Endodermal cell (in vitro differentiated cells): ENCODE data around the gene PNO1. TPM values are rescaled to one million over a fixed set of nuclear protein-coding genes. Genes with fewer than 3 reads are reported as not detected.

Source experiments
- DNase-seq: peaks from one replicate; pipeline ENCODE4 v3.0.0-alpha.2; 2017
- H3K27ac ChIP-seq: 2 replicates; pipeline ENCODE4 v1.5.1; 2013; ENCODE audit warnings: mild to moderate bottlenecking, low read depth, low read length, moderate library complexity
- H3K27me3 ChIP-seq: 2 replicates; pipeline ENCODE4 v1.6.1; 2013; ENCODE audit warnings: mild to moderate bottlenecking, low read length, moderate library complexity; ENCODE audit not compliant: insufficient read depth, control insufficient read depth, poor library complexity, severe bottlenecking
- H3K36me3 ChIP-seq: 2 replicates; pipeline ENCODE4 v1.7.0; 2013; ENCODE audit warnings: mild to moderate bottlenecking, low read length, moderate library complexity; ENCODE audit not compliant: control insufficient read depth, insufficient read depth
- H3K4me1 ChIP-seq: one replicate; pipeline ENCODE4 v1.7.0; 2013; ENCODE audit warnings: low read length; ENCODE audit not compliant: control insufficient read depth, insufficient read depth
- H3K4me3 ChIP-seq: 2 replicates; pipeline ENCODE4 v1.5.1; 2013; ENCODE audit warnings: mild to moderate bottlenecking, low read length, moderate library complexity
- H3K9ac ChIP-seq: 2 replicates; pipeline ENCODE4 v1.6.1; 2013; ENCODE audit warnings: mild to moderate bottlenecking, low read length, moderate library complexity; ENCODE audit not compliant: poor library complexity, severe bottlenecking; ENCODE audit errors: extremely low read depth
- H3K9me3 ChIP-seq: 2 replicates; pipeline ENCODE4 v1.6.1; 2013; ENCODE audit warnings: mild to moderate bottlenecking, low read length, moderate library complexity; ENCODE audit not compliant: control insufficient read depth
- H3K27ac Mint-ChIP-seq: 2 replicates; pipeline ENCODE4 v1.8.0; 2020; ENCODE audit warnings: mixed read lengths
- H3K27me3 Mint-ChIP-seq: 2 replicates; pipeline ENCODE4 v1.8.0; 2021; ENCODE audit warnings: mild to moderate bottlenecking, mixed read lengths; ENCODE audit not compliant: insufficient read depth
- H3K36me3 Mint-ChIP-seq: 2 replicates; pipeline ENCODE4 v1.8.0; 2020; ENCODE audit warnings: low read depth, mixed read lengths
- H3K4me1 Mint-ChIP-seq: 2 replicates; pipeline ENCODE4 v1.8.0; 2020; ENCODE audit warnings: mixed read lengths
- H3K4me3 Mint-ChIP-seq: 2 replicates; pipeline ENCODE4 v1.8.0; 2020; ENCODE audit warnings: mild to moderate bottlenecking, moderate library complexity, mixed read lengths
- H3K9me3 Mint-ChIP-seq: 2 replicates; pipeline ENCODE4 v1.8.0; 2020; ENCODE audit warnings: mild to moderate bottlenecking, mixed read lengths
- WGBS, 2 experiments: methylation state at CpG; one replicate each; pipeline versions ENCODE4 v1.1.5 to v1.1.7; 2013; ENCODE audit warnings: missing lambda C conversion rate in 2 of 2, mixed read lengths in 1 of 2; ENCODE audit not compliant: insufficient coverage in 1 of 2, insufficient read length in 1 of 2; 5-methylcytosine and 5-hydroxymethylcytosine counted together
- total RNA-seq, 2 donors: library from RNA; stranded (reverse); fragmentation: NEBNext Ultra II Directional in 1 of 2; extraction: Animal tissue kit (Norgen Biotek cat#: 25700) in 1 of 2; gene quantifications; 2 replicates in 1 of 2; 3 replicates in 1 of 2; pipeline ENCODE4 v1.2.1, GENCODE V29; 2021
- TF ChIP-seq, protein P1 (sequence below): fragments of 200-600 bp; sonication (generic); conservative IDR thresholded peaks from 2 replicates; pipeline ENCODE4 v1.5.0; 2021; ENCODE audit warnings: antibody characterized with exemption, mild to moderate bottlenecking

Gene PNO1
- total RNA-seq, 2 donors from 2014 or later, result 16.6 to 21.3 TPM

DNA sequence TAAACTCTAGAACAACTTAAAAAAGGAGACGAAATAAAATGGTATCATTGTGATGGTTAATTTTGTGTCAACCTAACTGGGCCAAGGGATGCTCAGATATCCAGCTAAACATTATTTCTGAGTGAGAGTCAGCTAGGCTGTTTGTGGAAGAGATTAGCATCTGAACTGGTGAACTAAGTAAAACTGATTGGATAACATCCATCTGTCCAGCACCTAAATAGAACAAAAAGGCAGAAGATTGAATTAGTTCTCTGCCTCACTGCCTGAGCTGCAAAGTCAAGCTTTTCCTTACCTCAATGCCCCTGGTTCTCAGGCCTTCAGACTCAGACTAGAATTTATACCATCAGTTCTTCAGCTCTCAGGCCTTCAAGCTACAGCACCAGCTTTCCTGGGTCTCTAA, 64.6 kb downstream of the PNO1 start:
- Mint-ChIP-seq H3K4me1 (peaks cover 40% of the 10 kb centered on the region), H3K9me3 (no peaks in the 10 kb centered on the region), H3K4me3 (no peak overlapping the region), H3K36me3 (peaks cover 2% of the 10 kb centered on the region), H3K27ac (no peak overlapping the region), H3K27me3 (no peaks in the 10 kb centered on the region)
- Histone ChIP-seq H3K27ac (no peak overlapping the region), H3K9ac (no peak overlapping the region), H3K36me3 (no peaks in the 10 kb centered on the region), H3K27me3 (no peaks in the 10 kb centered on the region), H3K9me3 (no peaks in the 10 kb centered on the region), H3K4me3 (no peak overlapping the region), H3K4me1 (peaks cover 10% of the 10 kb centered on the region)
- TF ChIP-seq, protein P1, sequence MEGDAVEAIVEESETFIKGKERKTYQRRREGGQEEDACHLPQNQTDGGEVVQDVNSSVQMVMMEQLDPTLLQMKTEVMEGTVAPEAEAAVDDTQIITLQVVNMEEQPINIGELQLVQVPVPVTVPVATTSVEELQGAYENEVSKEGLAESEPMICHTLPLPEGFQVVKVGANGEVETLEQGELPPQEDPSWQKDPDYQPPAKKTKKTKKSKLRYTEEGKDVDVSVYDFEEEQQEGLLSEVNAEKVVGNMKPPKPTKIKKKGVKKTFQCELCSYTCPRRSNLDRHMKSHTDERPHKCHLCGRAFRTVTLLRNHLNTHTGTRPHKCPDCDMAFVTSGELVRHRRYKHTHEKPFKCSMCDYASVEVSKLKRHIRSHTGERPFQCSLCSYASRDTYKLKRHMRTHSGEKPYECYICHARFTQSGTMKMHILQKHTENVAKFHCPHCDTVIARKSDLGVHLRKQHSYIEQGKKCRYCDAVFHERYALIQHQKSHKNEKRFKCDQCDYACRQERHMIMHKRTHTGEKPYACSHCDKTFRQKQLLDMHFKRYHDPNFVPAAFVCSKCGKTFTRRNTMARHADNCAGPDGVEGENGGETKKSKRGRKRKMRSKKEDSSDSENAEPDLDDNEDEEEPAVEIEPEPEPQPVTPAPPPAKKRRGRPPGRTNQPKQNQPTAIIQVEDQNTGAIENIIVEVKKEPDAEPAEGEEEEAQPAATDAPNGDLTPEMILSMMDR, result no peak
- 93 to 100% methylated on average over 1 of the region's 1 CpG for WGBS, 2 experiments
- DNase-seq, result no peak

DNA sequence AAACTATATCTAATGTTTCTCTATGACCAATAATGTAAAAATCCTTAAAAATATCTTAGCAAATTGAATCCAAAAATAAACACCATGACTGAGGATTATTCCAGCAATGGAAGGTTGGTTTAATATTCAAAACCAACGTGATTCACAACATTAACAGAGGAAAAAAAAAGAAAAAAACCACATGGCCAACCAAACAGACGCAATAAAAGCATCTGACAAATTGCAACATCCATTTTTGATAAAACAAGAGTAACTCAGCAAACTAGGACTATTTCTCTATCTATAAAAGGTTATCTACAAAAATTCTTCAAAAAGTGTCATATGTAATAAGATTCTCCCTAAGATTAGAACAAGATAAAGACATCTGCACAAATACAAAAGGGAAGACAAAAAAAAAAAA, 65.7 kb downstream of the PNO1 start:
- H3K4me3 ChIP-seq, result no peak overlapping the region
- peaks cover 2% of the 10 kb centered on the region for H3K36me3 Mint-ChIP-seq
- TF ChIP-seq, protein P1, result no peak
- H3K27ac Mint-ChIP-seq, result no peak overlapping the region
- no peaks in the 10 kb centered on the region for H3K27me3 ChIP-seq
- no peak overlapping the region for H3K9ac ChIP-seq
- no peaks in the 10 kb centered on the region for H3K9me3 Mint-ChIP-seq
- H3K27me3 Mint-ChIP-seq, result no peaks in the 10 kb centered on the region
- peaks cover 34% of the 10 kb centered on the region for H3K4me1 Mint-ChIP-seq
- no peaks in the 10 kb centered on the region for H3K36me3 ChIP-seq
- peaks cover 8% of the 10 kb centered on the region for H3K4me1 ChIP-seq
- DNase-seq, result no peak
- no peaks in the 10 kb centered on the region for H3K9me3 ChIP-seq
- WGBS, 2 experiments, result 84% methylated on average over 2 of the region's 2 CpGs; no CpG with 5 or more reads in 1 of the 2 experiments
- no peak overlapping the region for H3K27ac ChIP-seq
- H3K4me3 Mint-ChIP-seq, result no peak overlapping the region

DNA sequence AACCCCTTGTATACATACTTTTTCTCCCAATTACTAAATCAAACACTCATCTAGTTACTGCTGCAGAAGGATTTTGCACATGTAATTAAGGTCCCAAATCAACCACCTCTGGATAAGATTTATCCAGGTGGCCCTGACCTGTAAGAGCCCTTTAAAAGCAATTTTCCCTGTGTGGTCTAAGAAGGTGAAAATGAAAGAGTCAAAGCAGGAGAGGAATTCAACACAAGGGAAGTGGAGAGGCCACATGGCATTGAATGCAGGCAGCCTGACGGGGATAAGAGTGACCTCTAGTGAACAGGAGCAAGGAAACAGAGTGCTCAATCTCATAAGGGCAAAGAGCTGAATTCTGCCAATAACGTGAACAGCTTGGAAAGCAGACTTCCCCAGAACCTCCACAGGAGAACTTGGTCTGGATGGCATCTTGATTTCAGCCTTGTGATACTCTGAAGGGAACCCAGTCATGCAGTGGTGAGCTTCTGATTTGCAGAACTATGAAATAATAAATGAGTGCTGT, 67.5 kb downstream of the PNO1 start:
- H3K4me3 ChIP-seq, result no peak overlapping the region
- Mint-ChIP-seq H3K36me3 (peaks cover 2% of the 10 kb centered on the region), H3K27ac (peak overlapping the region; percentile 49), H3K27me3 (no peaks in the 10 kb centered on the region), H3K9me3 (no peaks in the 10 kb centered on the region), H3K4me3 (no peak overlapping the region), H3K4me1 (peaks cover 26% of the 10 kb centered on the region)
- peak; percentile 67 for DNase-seq
- no peaks in the 10 kb centered on the region for H3K36me3 ChIP-seq
- H3K4me1 ChIP-seq, result no peaks in the 10 kb centered on the region
- TF ChIP-seq, protein P1, result peak; percentile 56
- H3K9ac ChIP-seq, result no peak overlapping the region
- no peaks in the 10 kb centered on the region for H3K27me3 ChIP-seq
- H3K9me3 ChIP-seq, result no peaks in the 10 kb centered on the region
- 22 to 24% methylated on average over 2 of the region's 2 CpGs for WGBS, 2 experiments
- H3K27ac ChIP-seq, result no peak overlapping the region

Other genes starting within 250 kb of the PNO1 start
- 10 to 100 TPM; 20.7 to 25.4 TPM for gene C1D, start 94.9 kb upstream of the PNO1 start, total RNA-seq
- gene PPP3R1, start 94.6 kb downstream of the PNO1 start, total RNA-seq, result 10 to 100 TPM; 57.4 to 59.5 TPM
- gene CNRIP1, start 162.1 kb downstream of the PNO1 start, total RNA-seq, result under 1 TPM in 1 of 2 donors, not detected in 1; 0.57 TPM
- gene PLEK, start 207.4 kb downstream of the PNO1 start, total RNA-seq, result not detected